ENCODE measurements around the gene PUS10.
"Not testable (repeated sequence)": the region's sequence is repeated elsewhere in the genome, so short reads cannot be mapped to it uniquely, and the experiment has no call there.

The PUS10 gene

GRCh38 chr2:60948926-60949579, 69.0 kb downstream of the PUS10 start:
- Mint-ChIP-seq H3K9me3 (no peaks in the 10 kb centered on the region), H3K4me1 (ENCODE audit: low read depth) (peaks cover 8% of the 10 kb centered on the region), H3K4me3 (no peak overlapping the region), H3K27me3 (ENCODE audit: low read depth) (no peaks in the 10 kb centered on the region), H3K27ac (no peak overlapping the region), H3K36me3 (ENCODE audit: low read depth) (peaks cover 29% of the 10 kb centered on the region)

- Mint-ChIP-seq H3K36me3 (ENCODE audit: low read depth) (peaks cover 26% of the 10 kb centered on the region), H3K4me1 (ENCODE audit: low read depth) (peaks cover 7% of the 10 kb centered on the region), H3K27ac (no peak overlapping the region), H3K27me3 (ENCODE audit: low read depth) (no peaks in the 10 kb centered on the region), H3K9me3 (no peaks in the 10 kb centered on the region), H3K4me3 (no peak overlapping the region)
Measured at GRCh38 chr2:60948161-60948560, 69.9 kb downstream of the PUS10 start.

GRCh38 chr2:60947056-60947455, 71.0 kb downstream of the PUS10 start:
- no peak overlapping the region for H3K4me3 Mint-ChIP-seq
- peaks cover 7% of the 10 kb centered on the region for H3K4me1 Mint-ChIP-seq (ENCODE audit: low read depth)
- H3K9me3 Mint-ChIP-seq: no peaks in the 10 kb centered on the region
- peaks cover 23% of the 10 kb centered on the region for H3K36me3 Mint-ChIP-seq (ENCODE audit: low read depth)
- no peak overlapping the region for H3K27ac Mint-ChIP-seq
- no peaks in the 10 kb centered on the region for H3K27me3 Mint-ChIP-seq (ENCODE audit: low read depth)

- H3K4me3 Mint-ChIP-seq: no peak overlapping the region
- H3K27ac Mint-ChIP-seq: no peak overlapping the region
- H3K4me1 Mint-ChIP-seq (ENCODE audit: low read depth): peaks cover 7% of the 10 kb centered on the region
- H3K36me3 Mint-ChIP-seq (ENCODE audit: low read depth): peaks cover 18% of the 10 kb centered on the region
- no peaks in the 10 kb centered on the region for H3K9me3 Mint-ChIP-seq
- no peaks in the 10 kb centered on the region for H3K27me3 Mint-ChIP-seq (ENCODE audit: low read depth)
Measured at GRCh38 chr2:60945341-60945740, 72.7 kb downstream of the PUS10 start.

- no peak overlapping the region for H3K27ac Mint-ChIP-seq
- peaks cover 30% of the 10 kb centered on the region for H3K36me3 Mint-ChIP-seq (ENCODE audit: low read depth)
- H3K9me3 Mint-ChIP-seq: no peaks in the 10 kb centered on the region
- H3K4me1 Mint-ChIP-seq (ENCODE audit: low read depth): peaks cover 9% of the 10 kb centered on the region
- H3K27me3 Mint-ChIP-seq (ENCODE audit: low read depth): no peaks in the 10 kb centered on the region
- H3K4me3 Mint-ChIP-seq: no peak overlapping the region
Measured at GRCh38 chr2:60939622-60940021, 78.4 kb downstream of the PUS10 start.

- H3K4me3 Mint-ChIP-seq: no peak overlapping the region
Measured at GRCh38 chr2:60938301-60938700, 79.8 kb downstream of the PUS10 start.

GRCh38 chr2:60936757-60937156, 81.3 kb downstream of the PUS10 start:
- H3K4me1 Mint-ChIP-seq (ENCODE audit: low read depth): peaks cover 14% of the 10 kb centered on the region
- H3K27ac Mint-ChIP-seq: no peak overlapping the region
- H3K4me3 Mint-ChIP-seq: no peak overlapping the region
- no peaks in the 10 kb centered on the region for H3K9me3 Mint-ChIP-seq
- H3K36me3 Mint-ChIP-seq (ENCODE audit: low read depth): peaks cover 33% of the 10 kb centered on the region
- H3K27me3 Mint-ChIP-seq (ENCODE audit: low read depth): no peaks in the 10 kb centered on the region

More at GRCh38 chr2:60938301-60938700, 79.8 kb downstream of the PUS10 start:
- H3K4me1 Mint-ChIP-seq (ENCODE audit: low read depth): peaks cover 11% of the 10 kb centered on the region
- no peak overlapping the region for H3K27ac Mint-ChIP-seq
- no peaks in the 10 kb centered on the region for H3K9me3 Mint-ChIP-seq
- H3K27me3 Mint-ChIP-seq (ENCODE audit: low read depth): no peaks in the 10 kb centered on the region
- peaks cover 22% of the 10 kb centered on the region for H3K36me3 Mint-ChIP-seq (ENCODE audit: low read depth)

GRCh38 chr2:60934165-60934722, 83.8 kb downstream of the PUS10 start:
- Mint-ChIP-seq H3K4me3 (no peak overlapping the region), H3K27ac (no peak overlapping the region), H3K27me3 (ENCODE audit: low read depth) (no peaks in the 10 kb centered on the region), H3K4me1 (ENCODE audit: low read depth) (peaks cover 14% of the 10 kb centered on the region), H3K36me3 (ENCODE audit: low read depth) (peaks cover 32% of the 10 kb centered on the region), H3K9me3 (no peaks in the 10 kb centered on the region)

- peaks cover 11% of the 10 kb centered on the region for H3K4me1 Mint-ChIP-seq (ENCODE audit: low read depth)
- no peaks in the 10 kb centered on the region for H3K27me3 Mint-ChIP-seq (ENCODE audit: low read depth)
- no peaks in the 10 kb centered on the region for H3K9me3 Mint-ChIP-seq
- no peak overlapping the region for H3K4me3 Mint-ChIP-seq
- H3K36me3 Mint-ChIP-seq (ENCODE audit: low read depth): peaks cover 28% of the 10 kb centered on the region
- no peak overlapping the region for H3K27ac Mint-ChIP-seq
Measured at GRCh38 chr2:60932954-60933353, 85.1 kb downstream of the PUS10 start.

- peaks cover 33% of the 10 kb centered on the region for H3K36me3 Mint-ChIP-seq (ENCODE audit: low read depth)
- H3K9me3 Mint-ChIP-seq; H3K4me1 Mint-ChIP-seq (ENCODE audit: low read depth); H3K27me3 Mint-ChIP-seq (ENCODE audit: low read depth); H3K27ac Mint-ChIP-seq; H3K4me3 Mint-ChIP-seq: not testable (repeated sequence)
Measured at GRCh38 chr2:60932061-60932460, 86.0 kb downstream of the PUS10 start.

GRCh38 chr2:60926741-60927552, 91.1 kb downstream of the PUS10 start:
- Mint-ChIP-seq H3K36me3 (ENCODE audit: low read depth) (peaks cover 44% of the 10 kb centered on the region), H3K9me3 (no peaks in the 10 kb centered on the region), H3K4me1 (ENCODE audit: low read depth) (peaks cover 9% of the 10 kb centered on the region), H3K4me3 (no peak overlapping the region), H3K27ac (no peak overlapping the region), H3K27me3 (ENCODE audit: low read depth) (no peaks in the 10 kb centered on the region)

- H3K27ac Mint-ChIP-seq: no peak overlapping the region
- H3K27me3 Mint-ChIP-seq (ENCODE audit: low read depth): no peaks in the 10 kb centered on the region
- H3K4me3 Mint-ChIP-seq: no peak overlapping the region
- H3K4me1 Mint-ChIP-seq (ENCODE audit: low read depth): peaks cover 9% of the 10 kb centered on the region
- H3K36me3 Mint-ChIP-seq (ENCODE audit: low read depth): peaks cover 43% of the 10 kb centered on the region
- H3K9me3 Mint-ChIP-seq: no peaks in the 10 kb centered on the region
Measured at GRCh38 chr2:60925994-60926740, 91.9 kb downstream of the PUS10 start.

- Mint-ChIP-seq H3K4me1 (ENCODE audit: low read depth) (peaks cover 6% of the 10 kb centered on the region), H3K4me3 (no peak overlapping the region), H3K27me3 (ENCODE audit: low read depth) (no peaks in the 10 kb centered on the region), H3K9me3 (no peaks in the 10 kb centered on the region), H3K27ac (no peak overlapping the region), H3K36me3 (ENCODE audit: low read depth) (peaks cover 26% of the 10 kb centered on the region)
Measured at GRCh38 chr2:60907329-60907728, 110.7 kb downstream of the PUS10 start.

- H3K36me3 Mint-ChIP-seq (ENCODE audit: low read depth): peaks cover 26% of the 10 kb centered on the region
- no peaks in the 10 kb centered on the region for H3K27me3 Mint-ChIP-seq (ENCODE audit: low read depth)
- no peak overlapping the region for H3K4me3 Mint-ChIP-seq
- H3K27ac Mint-ChIP-seq: no peak overlapping the region
- H3K4me1 Mint-ChIP-seq (ENCODE audit: low read depth): peaks cover 6% of the 10 kb centered on the region
- no peaks in the 10 kb centered on the region for H3K9me3 Mint-ChIP-seq
Measured at GRCh38 chr2:60906395-60906794, 111.7 kb downstream of the PUS10 start.

Measured in T-helper 1 cell treated with Interleukin-12 subunit alpha and Interleukin-12 subunit beta and Interleukin-4 antibody, amounts not matched to agents 30 μg/mL and 1 μg/mL, for 36 hours (primary cell).